Neuronal stem cell (in vitro differentiated cells): Measurements from ENCODE around the gene C10orf105.

ENCODE experiments used
- DNase-seq: peaks from one replicate; pipeline ENCODE4 v3.0.0-alpha.2; 2013; ENCODE audit warnings: low spot score
- H2AFZ ChIP-seq: one replicate; pipeline ENCODE4 v1.6.1; 2013; ENCODE audit warnings: mild to moderate bottlenecking, low read length, inconsistent platforms
- H2AK5ac ChIP-seq: 2 replicates; pipeline ENCODE4 v1.6.1; 2013; ENCODE audit warnings: low read depth, mild to moderate bottlenecking, inconsistent platforms, low read length, moderate library complexity, mixed read lengths
- H2BK120ac ChIP-seq: 2 replicates; pipeline ENCODE4 v1.6.1; 2013; ENCODE audit warnings: low read depth, mild to moderate bottlenecking, inconsistent platforms, low read length, moderate library complexity, mixed read lengths
- H2BK12ac ChIP-seq: one replicate; pipeline ENCODE4 v1.6.1; 2013; ENCODE audit warnings: low read length, inconsistent platforms
- H2BK15ac ChIP-seq: 2 replicates; pipeline ENCODE4 v1.6.1; 2013; ENCODE audit warnings: mild to moderate bottlenecking, low read length, inconsistent platforms, mixed read lengths
- H2BK5ac ChIP-seq: one replicate; pipeline ENCODE4 v1.6.1; 2013; ENCODE audit warnings: inconsistent platforms, mild to moderate bottlenecking, low read length, moderate library complexity
- H3K14ac ChIP-seq: one replicate; pipeline ENCODE4 v1.6.1; 2013; ENCODE audit warnings: low read length, inconsistent platforms
- H3K18ac ChIP-seq: 2 replicates; pipeline ENCODE4 v1.6.1; 2013; ENCODE audit warnings: low read length, inconsistent platforms
- H3K23ac ChIP-seq: 2 replicates; pipeline ENCODE4 v1.6.1; 2013; ENCODE audit warnings: low read depth, mild to moderate bottlenecking, mixed read lengths, low read length, inconsistent platforms; ENCODE audit not compliant: poor library complexity
- H3K27ac ChIP-seq: replicated peaks from 3 replicates; pipeline ENCODE4 v1.5.1; 2013; ENCODE audit warnings: low read length, inconsistent platforms
- H3K27me3 ChIP-seq, 3 experiments: 2 replicates each; pipeline ENCODE4 v1.6.1; 2013; ENCODE audit warnings: low read length in 3 of 3, mild to moderate bottlenecking in 2 of 3, inconsistent platforms in 1 of 3, low read depth in 1 of 3, mixed read lengths in 1 of 3, moderate library complexity in 1 of 3; ENCODE audit not compliant: control insufficient read depth in 3 of 3, insufficient read depth in 3 of 3
- H3K36me3 ChIP-seq, 2 donors: replicated peaks in 1 of 2; 2 replicates each; pipeline ENCODE4 v1.6.1; 2013; ENCODE audit warnings: low read length in 2 of 2; ENCODE audit not compliant: control insufficient read depth in 2 of 2, insufficient read depth in 2 of 2
- H3K4ac ChIP-seq: 2 replicates; pipeline ENCODE4 v1.6.1; 2013; ENCODE audit warnings: inconsistent platforms, mild to moderate bottlenecking, low read length, moderate library complexity
- H3K4me1 ChIP-seq, 2 donors: 1 replicate in 1 of 2; 2 replicates in 1 of 2; pipeline ENCODE4 v1.6.1; 2013; ENCODE audit warnings: low read length in 2 of 2, low read depth in 1 of 2; ENCODE audit not compliant: control insufficient read depth in 2 of 2, insufficient read depth in 1 of 2
- H3K4me2 ChIP-seq: one replicate; pipeline ENCODE4 v1.6.1; 2013; ENCODE audit warnings: mild to moderate bottlenecking, low read length, inconsistent platforms; ENCODE audit not compliant: insufficient read depth, poor library complexity, severe bottlenecking
- H3K4me3 ChIP-seq, 2 donors: 2 replicates each; pipeline ENCODE4 v1.5.1; 2013; ENCODE audit warnings: low read length in 2 of 2, mild to moderate bottlenecking in 2 of 2, inconsistent platforms in 1 of 2, moderate library complexity in 1 of 2
- H3K79me1 ChIP-seq: one replicate; pipeline ENCODE4 v1.6.1; 2013; ENCODE audit warnings: low read depth, mild to moderate bottlenecking, inconsistent platforms, low read length, moderate library complexity
- H3K9ac ChIP-seq: one replicate; pipeline ENCODE4 v1.6.1; 2013; ENCODE audit warnings: mild to moderate bottlenecking, low read depth, low read length, inconsistent platforms; ENCODE audit not compliant: poor library complexity
- H3K9me3 ChIP-seq, 2 donors: replicated peaks in 1 of 2; 2 replicates each; pipeline versions ENCODE3 to v1.6.1; 2013; ENCODE audit warnings: low read length in 2 of 2, mild to moderate bottlenecking in 2 of 2, inconsistent platforms in 1 of 2, low read depth in 1 of 2, mixed read lengths in 1 of 2, moderate library complexity in 1 of 2; ENCODE audit not compliant: control insufficient read depth in 2 of 2, insufficient read depth in 1 of 2
- H4K8ac ChIP-seq: one replicate; pipeline ENCODE4 v1.6.1; 2013; ENCODE audit warnings: low read depth, mild to moderate bottlenecking, inconsistent platforms, low read length, moderate library complexity
- H4K91ac ChIP-seq: one replicate; pipeline ENCODE4 v1.6.1; 2013; ENCODE audit warnings: low read length, low read depth, mild to moderate bottlenecking, inconsistent platforms; ENCODE audit not compliant: poor library complexity
- WGBS, 2 donors: extraction: QIAGEN DNeasy Blood & Tissue Kit; methylation state at CpG; one replicate each; pipeline ENCODE4 v1.1.7; 2013; ENCODE audit warnings: missing lambda C conversion rate in 2 of 2, mixed read lengths in 1 of 2; ENCODE audit not compliant: insufficient read length in 2 of 2, insufficient replicate concordance in 1 of 2; ENCODE audit errors: extremely low coverage in 2 of 2; 5-methylcytosine and 5-hydroxymethylcytosine counted together

Gene C10orf105

DNA sequence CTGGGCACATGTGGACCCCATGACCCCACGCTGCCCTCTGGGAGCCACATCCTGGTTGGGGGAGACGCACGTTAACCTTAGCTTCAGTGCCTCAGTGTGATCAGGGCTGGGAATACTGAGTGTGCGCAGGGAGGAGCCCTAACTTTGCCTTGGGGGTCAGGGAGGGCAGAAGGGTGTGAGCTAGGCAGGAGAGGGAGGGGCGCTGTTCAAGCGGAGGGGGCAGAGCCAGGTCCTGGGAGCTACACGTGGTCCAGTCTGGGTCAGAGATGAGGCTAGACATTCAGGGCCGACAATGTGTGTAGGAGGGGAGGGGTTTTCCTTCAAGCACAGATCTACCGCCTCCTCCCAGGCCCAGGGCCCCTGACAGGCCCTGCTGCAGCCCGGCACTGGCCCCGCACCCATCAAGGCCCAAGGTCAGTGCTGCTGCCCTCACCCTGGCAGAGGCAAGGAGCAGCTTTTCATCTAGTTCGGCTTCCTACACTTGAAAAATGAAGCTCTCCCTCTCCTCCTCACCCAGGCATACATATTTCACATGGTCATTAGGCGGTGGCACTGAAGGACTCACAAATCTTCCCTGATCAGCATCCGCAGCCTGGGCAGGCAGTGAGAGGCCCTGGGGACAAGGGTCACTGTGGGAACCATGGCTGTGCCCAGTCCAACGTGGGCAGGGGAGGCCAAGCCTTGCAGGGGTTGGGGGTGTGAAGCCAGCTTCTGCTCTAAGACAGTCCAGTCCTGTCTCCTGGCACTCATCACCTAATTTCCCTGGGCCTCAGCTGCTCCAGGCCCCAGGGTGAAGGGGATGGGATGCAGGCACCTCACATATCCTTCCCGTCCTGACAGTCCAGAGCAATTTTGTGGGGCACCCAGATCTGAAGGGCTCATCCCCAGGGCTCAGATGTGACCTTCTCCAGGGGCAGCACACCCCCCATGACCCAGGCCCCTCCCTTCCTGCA, 47.3 kb downstream of the C10orf105 start:
- Histone ChIP-seq H3K4me3 (peak overlapping the region in 1 of 2 donors; percentile 27), H2BK120ac (no peak overlapping the region), H3K4me2 (no peak overlapping the region), H3K79me1 (no peaks in the 10 kb centered on the region), H3K4ac (peak overlapping the region; percentile 96), H2AK5ac (peak overlapping the region; percentile 78), H3K14ac (peak overlapping the region; percentile 75), H3K4me1 (peaks cover 0 to 4% of the 10 kb centered on the region in 2 donors), H3K23ac (peak overlapping the region; percentile 96), H2BK15ac (peak overlapping the region; percentile 19), H2BK5ac (peak overlapping the region; percentile 30), H3K27me3 (peaks cover 0 to 34% (median 0%) of the 10 kb centered on the region in 3 experiments), H4K91ac (peak overlapping the region; percentile 26), H2AFZ (no peak overlapping the region), H3K27ac (no peak overlapping the region), H3K9ac (peak overlapping the region; percentile 66), H3K18ac (peak overlapping the region; percentile 74), H4K8ac (peak overlapping the region; percentile 24), H2BK12ac (no peak overlapping the region), H3K36me3 (no peaks in the 10 kb centered on the region), H3K9me3 (no peaks in the 10 kb centered on the region)
- WGBS, 2 donors, result no CpG with 5 or more reads among the region's 16 CpGs
- no peak for DNase-seq

DNA sequence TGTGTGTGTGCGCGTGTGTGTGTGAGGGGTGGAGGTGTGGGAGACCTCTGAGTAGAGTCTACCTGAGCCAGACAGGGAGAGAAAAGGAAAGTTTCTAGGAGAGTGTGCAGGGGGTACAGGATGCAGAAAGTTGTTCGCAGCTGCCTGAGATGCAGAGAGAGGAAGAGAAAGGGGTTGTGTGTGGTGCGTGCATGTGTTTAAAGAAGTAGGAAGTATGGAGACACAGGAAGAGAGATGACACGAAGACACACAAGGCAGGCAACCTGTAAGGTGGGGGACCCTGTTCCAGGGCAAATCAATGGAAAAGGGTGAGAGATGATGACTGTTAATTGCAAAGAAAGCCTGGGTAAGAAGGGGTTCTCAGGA, 52.2 kb downstream of the C10orf105 start:
- no peak overlapping the region for H3K4ac ChIP-seq
- peak overlapping the region; percentile 55 for H2BK5ac ChIP-seq
- H2AFZ ChIP-seq, result no peak overlapping the region
- H3K9me3 ChIP-seq, result no peaks in the 10 kb centered on the region
- H3K27me3 ChIP-seq, result peaks cover 0 to 48% (median 0%) of the 10 kb centered on the region in 3 experiments
- 100% methylated on average over 1 of the region's 5 CpGs; no CpG with 5 or more reads in 1 of the 2 donors for WGBS, 2 donors
- no peak overlapping the region for H4K8ac ChIP-seq
- no peak overlapping the region for H3K23ac ChIP-seq
- H3K79me1 ChIP-seq, result no peaks in the 10 kb centered on the region
- H4K91ac ChIP-seq, result no peak overlapping the region
- H3K4me3 ChIP-seq, result no peak overlapping the region
- DNase-seq, result no peak
- H3K14ac ChIP-seq, result no peak overlapping the region
- no peak overlapping the region for H3K27ac ChIP-seq
- no peak overlapping the region for H3K4me2 ChIP-seq
- no peak overlapping the region for H3K18ac ChIP-seq
- H3K9ac ChIP-seq, result no peak overlapping the region
- peak overlapping the region; percentile 80 for H2AK5ac ChIP-seq
- peak overlapping the region; percentile 63 for H2BK12ac ChIP-seq
- no peaks in the 10 kb centered on the region for H3K36me3 ChIP-seq
- H3K4me1 ChIP-seq, result peaks cover 0 to 19% of the 10 kb centered on the region in 2 donors
- H2BK120ac ChIP-seq, result no peak overlapping the region
- no peak overlapping the region for H2BK15ac ChIP-seq

DNA sequence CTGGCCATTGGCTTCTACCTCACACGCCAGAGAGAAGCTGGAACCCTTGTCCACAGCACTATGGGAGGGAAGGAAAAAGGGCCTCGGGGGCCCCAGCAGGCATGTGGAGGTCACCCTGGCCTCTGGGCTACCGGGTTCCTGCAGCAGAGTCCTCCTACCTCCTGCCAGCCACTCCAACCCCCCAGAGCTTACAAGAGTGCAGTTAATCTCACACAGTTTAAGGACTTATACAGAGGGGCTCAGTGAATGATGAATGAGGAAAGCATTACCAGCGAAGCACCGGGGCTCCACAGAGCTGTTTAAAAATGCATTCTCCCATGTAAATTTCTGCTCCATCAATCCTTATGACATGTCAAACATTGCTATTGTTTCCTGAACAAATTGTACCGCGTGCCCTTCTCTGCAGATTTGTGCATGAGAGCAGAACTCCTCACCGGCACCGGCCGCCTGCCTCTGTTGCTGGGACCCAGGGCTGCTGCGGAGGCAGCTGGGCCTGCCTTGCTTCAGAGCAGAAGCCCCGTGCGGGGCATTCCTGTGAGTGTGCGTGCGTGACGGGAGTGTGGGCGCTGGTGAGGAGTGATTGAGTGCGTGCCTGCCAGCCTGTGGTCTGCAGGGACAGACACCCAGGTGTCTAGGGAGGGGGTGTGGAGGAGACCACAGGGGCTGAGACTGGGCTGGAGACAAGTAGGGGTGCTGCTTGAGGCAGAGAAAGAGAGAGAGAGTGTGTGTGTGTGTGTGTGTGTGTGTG, 52.8 kb downstream of the C10orf105 start:
- H3K27me3 ChIP-seq, result peaks cover 0 to 43% (median 0%) of the 10 kb centered on the region in 3 experiments
- H3K4me2 ChIP-seq, result no peak overlapping the region
- H3K18ac ChIP-seq, result peak overlapping the region; percentile 84
- no peak overlapping the region for H3K23ac ChIP-seq
- H2BK120ac ChIP-seq, result no peak overlapping the region
- peaks cover 0 to 16% of the 10 kb centered on the region in 2 donors for H3K4me1 ChIP-seq
- H3K27ac ChIP-seq, result no peak overlapping the region
- WGBS, 2 donors, result no CpG with 5 or more reads among the region's 18 CpGs
- no peak overlapping the region for H4K91ac ChIP-seq
- DNase-seq, result no peak
- H3K9ac ChIP-seq, result peak overlapping the region; percentile 16
- no peak overlapping the region for H2AK5ac ChIP-seq
- H3K36me3 ChIP-seq, result no peaks in the 10 kb centered on the region
- no peak overlapping the region for H4K8ac ChIP-seq
- H2BK12ac ChIP-seq, result peak overlapping the region; percentile 85
- no peaks in the 10 kb centered on the region for H3K9me3 ChIP-seq
- H3K4me3 ChIP-seq, result no peak overlapping the region
- no peaks in the 10 kb centered on the region for H3K79me1 ChIP-seq
- peak overlapping the region; percentile 29 for H2AFZ ChIP-seq
- peak overlapping the region; percentile 55 for H2BK5ac ChIP-seq
- H2BK15ac ChIP-seq, result no peak overlapping the region
- peak overlapping the region; percentile 57 for H3K14ac ChIP-seq
- no peak overlapping the region for H3K4ac ChIP-seq

- peak overlapping the region; percentile 13 for H2BK15ac ChIP-seq
- WGBS, 2 donors, result no CpG with 5 or more reads among the region's 9 CpGs
- H2AFZ ChIP-seq, result no peak overlapping the region
- peak overlapping the region; percentile 22 for H2AK5ac ChIP-seq
- H3K4me3 ChIP-seq, result no peak overlapping the region
- peaks cover 0 to 17% of the 10 kb centered on the region in 2 donors for H3K4me1 ChIP-seq
- H3K14ac ChIP-seq, result no peak overlapping the region
- H3K79me1 ChIP-seq, result no peaks in the 10 kb centered on the region
- H3K23ac ChIP-seq, result peak overlapping the region; percentile 7
- H3K4ac ChIP-seq, result no peak overlapping the region
- no peak overlapping the region for H3K27ac ChIP-seq
- no peak overlapping the region for H2BK5ac ChIP-seq
- peak overlapping the region; percentile 53 for H3K18ac ChIP-seq
- no peak overlapping the region for H4K8ac ChIP-seq
- H2BK12ac ChIP-seq, result no peak overlapping the region
- H2BK120ac ChIP-seq, result no peak overlapping the region
- no peaks in the 10 kb centered on the region for H3K36me3 ChIP-seq
- H3K27me3 ChIP-seq, result peaks cover 0 to 39% (median 0%) of the 10 kb centered on the region in 3 experiments
- DNase-seq, result no peak
- H3K9me3 ChIP-seq, result no peaks in the 10 kb centered on the region
- H3K4me2 ChIP-seq, result no peak overlapping the region
- no peak overlapping the region for H3K9ac ChIP-seq
- H4K91ac ChIP-seq, result no peak overlapping the region
Observed at GRCh38 chr10:71665456-71665855, 54.1 kb downstream of the C10orf105 start.
